Measurements from ENCODE around the gene PACSIN1.

DNA sequence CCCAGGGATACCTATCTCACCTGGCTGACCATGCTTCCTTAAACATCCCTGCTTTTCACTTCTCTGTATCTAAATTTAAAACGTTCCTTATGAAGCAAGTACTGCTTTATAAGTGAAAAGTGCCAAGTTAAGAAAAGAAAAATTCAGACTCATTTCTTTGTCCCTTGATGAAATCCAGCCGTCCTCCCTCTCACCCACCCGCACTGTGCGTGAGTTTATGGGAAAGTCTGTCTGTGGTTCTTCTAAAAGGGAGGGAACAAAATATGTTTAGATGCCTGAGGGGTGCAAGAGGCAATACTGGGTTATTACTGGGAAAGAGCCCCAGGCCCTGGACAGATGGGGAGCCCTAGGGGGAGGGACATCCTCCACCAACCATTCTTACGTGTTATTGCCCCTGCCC lies 59.1 kb downstream of the PACSIN1 start:
- TF ChIP-seq, protein P1, sequence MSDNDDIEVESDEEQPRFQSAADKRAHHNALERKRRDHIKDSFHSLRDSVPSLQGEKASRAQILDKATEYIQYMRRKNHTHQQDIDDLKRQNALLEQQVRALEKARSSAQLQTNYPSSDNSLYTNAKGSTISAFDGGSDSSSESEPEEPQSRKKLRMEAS (IDR thresholded peaks at IDR 0.05), result no peak
- TF ChIP-seq, protein P2, sequence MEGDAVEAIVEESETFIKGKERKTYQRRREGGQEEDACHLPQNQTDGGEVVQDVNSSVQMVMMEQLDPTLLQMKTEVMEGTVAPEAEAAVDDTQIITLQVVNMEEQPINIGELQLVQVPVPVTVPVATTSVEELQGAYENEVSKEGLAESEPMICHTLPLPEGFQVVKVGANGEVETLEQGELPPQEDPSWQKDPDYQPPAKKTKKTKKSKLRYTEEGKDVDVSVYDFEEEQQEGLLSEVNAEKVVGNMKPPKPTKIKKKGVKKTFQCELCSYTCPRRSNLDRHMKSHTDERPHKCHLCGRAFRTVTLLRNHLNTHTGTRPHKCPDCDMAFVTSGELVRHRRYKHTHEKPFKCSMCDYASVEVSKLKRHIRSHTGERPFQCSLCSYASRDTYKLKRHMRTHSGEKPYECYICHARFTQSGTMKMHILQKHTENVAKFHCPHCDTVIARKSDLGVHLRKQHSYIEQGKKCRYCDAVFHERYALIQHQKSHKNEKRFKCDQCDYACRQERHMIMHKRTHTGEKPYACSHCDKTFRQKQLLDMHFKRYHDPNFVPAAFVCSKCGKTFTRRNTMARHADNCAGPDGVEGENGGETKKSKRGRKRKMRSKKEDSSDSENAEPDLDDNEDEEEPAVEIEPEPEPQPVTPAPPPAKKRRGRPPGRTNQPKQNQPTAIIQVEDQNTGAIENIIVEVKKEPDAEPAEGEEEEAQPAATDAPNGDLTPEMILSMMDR (IDR thresholded peaks at IDR 0.05; ENCODE audit: low read depth, low read length, missing input control), result no peak
- TF ChIP-seq JUND (IDR thresholded peaks at IDR 0.05) (no peak), EGR1 (IDR thresholded peaks at IDR 0.05; ENCODE audit: low read depth in 2 of 2) (no peak), GABPA (IDR thresholded peaks at IDR 0.05 in 1 of 2, conservative IDR thresholded peaks at IDR 0.05 in 1 of 2) (no peak), RAD21 (IDR thresholded peaks at IDR 0.05) (no peak), HNF4G (IDR thresholded peaks at IDR 0.05) (no peak), TAF1 (conservative IDR thresholded peaks at IDR 0.05) (no peak), YY1 (IDR thresholded peaks at IDR 0.05) (no peak)
- TF ChIP-seq, protein P3, sequence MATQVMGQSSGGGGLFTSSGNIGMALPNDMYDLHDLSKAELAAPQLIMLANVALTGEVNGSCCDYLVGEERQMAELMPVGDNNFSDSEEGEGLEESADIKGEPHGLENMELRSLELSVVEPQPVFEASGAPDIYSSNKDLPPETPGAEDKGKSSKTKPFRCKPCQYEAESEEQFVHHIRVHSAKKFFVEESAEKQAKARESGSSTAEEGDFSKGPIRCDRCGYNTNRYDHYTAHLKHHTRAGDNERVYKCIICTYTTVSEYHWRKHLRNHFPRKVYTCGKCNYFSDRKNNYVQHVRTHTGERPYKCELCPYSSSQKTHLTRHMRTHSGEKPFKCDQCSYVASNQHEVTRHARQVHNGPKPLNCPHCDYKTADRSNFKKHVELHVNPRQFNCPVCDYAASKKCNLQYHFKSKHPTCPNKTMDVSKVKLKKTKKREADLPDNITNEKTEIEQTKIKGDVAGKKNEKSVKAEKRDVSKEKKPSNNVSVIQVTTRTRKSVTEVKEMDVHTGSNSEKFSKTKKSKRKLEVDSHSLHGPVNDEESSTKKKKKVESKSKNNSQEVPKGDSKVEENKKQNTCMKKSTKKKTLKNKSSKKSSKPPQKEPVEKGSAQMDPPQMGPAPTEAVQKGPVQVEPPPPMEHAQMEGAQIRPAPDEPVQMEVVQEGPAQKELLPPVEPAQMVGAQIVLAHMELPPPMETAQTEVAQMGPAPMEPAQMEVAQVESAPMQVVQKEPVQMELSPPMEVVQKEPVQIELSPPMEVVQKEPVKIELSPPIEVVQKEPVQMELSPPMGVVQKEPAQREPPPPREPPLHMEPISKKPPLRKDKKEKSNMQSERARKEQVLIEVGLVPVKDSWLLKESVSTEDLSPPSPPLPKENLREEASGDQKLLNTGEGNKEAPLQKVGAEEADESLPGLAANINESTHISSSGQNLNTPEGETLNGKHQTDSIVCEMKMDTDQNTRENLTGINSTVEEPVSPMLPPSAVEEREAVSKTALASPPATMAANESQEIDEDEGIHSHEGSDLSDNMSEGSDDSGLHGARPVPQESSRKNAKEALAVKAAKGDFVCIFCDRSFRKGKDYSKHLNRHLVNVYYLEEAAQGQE (IDR thresholded peaks at IDR 0.05), result no peak
